MM.1S (cell line): ENCODE measurements around the gene GDI1.

Source experiments
- EZH2 ChIP-seq: fragments of 300-600 bp; sonication (generic); optimal IDR thresholded peaks from 2 replicates; pipeline ENCODE3; 2017; ENCODE audit warnings: low read depth, mild to moderate bottlenecking, antibody characterized with exemption, low read length, mixed read lengths
- EZH2phosphoT487 ChIP-seq: fragments of 300-600 bp; sonication (generic); IDR thresholded peaks from 2 replicates; pipeline ENCODE4 v1.6.1; 2018; ENCODE audit warnings: antibody characterized with exemption, low read length
- TF ChIP-seq, protein P1 (sequence below): fragments of 300-600 bp; sonication (generic); IDR thresholded peaks from 2 replicates; pipeline ENCODE4 v1.5.1; 2016; ENCODE audit warnings: antibody characterized with exemption, low read length, mixed read lengths

DNA sequence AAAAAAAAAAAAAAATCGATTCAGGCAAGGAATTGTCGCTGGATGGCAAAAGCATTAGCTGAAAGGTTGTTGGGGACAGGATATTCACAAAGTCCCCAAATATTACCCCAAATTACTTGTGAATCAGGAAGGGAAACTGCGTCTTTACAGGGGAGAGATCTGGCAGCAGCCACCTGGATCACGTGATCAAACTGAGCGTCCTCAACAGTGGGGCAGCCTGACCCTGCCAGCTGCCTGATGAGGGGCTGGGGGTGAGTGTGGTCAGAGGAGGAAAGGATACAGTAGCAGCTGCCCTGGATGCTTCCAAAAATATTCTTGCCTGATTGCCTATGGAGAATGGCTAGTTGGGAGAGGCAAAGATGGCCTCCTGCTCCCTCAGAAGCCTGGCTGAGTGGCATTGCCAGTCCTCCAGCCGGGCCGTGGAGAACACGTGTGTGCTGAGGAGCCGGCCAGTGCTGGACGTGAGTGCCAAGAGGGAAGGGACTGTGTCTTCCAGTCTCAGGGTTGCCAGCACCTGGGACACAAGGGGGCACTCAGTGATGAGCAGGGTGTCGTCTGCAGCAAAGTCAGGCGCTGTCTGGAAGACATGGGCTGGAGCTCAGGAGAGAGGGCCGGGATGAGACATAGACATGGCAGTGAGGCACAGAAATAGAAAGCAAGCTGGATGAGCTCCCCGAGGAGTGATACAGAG, 45.1 kb downstream of the GDI1 start:
- no peak for TF ChIP-seq EZH2phosphoT487
- TF ChIP-seq, protein P1, sequence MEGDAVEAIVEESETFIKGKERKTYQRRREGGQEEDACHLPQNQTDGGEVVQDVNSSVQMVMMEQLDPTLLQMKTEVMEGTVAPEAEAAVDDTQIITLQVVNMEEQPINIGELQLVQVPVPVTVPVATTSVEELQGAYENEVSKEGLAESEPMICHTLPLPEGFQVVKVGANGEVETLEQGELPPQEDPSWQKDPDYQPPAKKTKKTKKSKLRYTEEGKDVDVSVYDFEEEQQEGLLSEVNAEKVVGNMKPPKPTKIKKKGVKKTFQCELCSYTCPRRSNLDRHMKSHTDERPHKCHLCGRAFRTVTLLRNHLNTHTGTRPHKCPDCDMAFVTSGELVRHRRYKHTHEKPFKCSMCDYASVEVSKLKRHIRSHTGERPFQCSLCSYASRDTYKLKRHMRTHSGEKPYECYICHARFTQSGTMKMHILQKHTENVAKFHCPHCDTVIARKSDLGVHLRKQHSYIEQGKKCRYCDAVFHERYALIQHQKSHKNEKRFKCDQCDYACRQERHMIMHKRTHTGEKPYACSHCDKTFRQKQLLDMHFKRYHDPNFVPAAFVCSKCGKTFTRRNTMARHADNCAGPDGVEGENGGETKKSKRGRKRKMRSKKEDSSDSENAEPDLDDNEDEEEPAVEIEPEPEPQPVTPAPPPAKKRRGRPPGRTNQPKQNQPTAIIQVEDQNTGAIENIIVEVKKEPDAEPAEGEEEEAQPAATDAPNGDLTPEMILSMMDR: no peak
- TF ChIP-seq EZH2: no peak
